Neural progenitor cell (in vitro differentiated cells): ENCODE data around the gene OLFML2A. TPM values are rescaled to one million over a fixed set of nuclear protein-coding genes. Genes with fewer than 3 reads are reported as not detected.

Source experiments
- DNase-seq: peaks from one replicate; pipeline ENCODE4 v3.0.0-alpha.2; 2016; ENCODE audit warnings: low spot score
- H2AFZ ChIP-seq: fragments of 200-600 bp; sonication (generic); replicated peaks from 2 replicates; pipeline ENCODE4 v1.6.1; 2016; ENCODE audit warnings: antibody characterized with exemption
- H3F3A ChIP-seq: fragments of 200-600 bp; sonication (generic); 2 replicates; pipeline ENCODE4 v1.6.1; 2016; ENCODE audit warnings: antibody characterized with exemption, low read depth
- H3K27ac ChIP-seq: fragments of 200-600 bp; sonication (generic); 2 replicates; pipeline ENCODE4 v1.5.1; 2016; ENCODE audit warnings: mild to moderate bottlenecking
- H3K27me3 ChIP-seq: fragments of 200-600 bp; sonication (generic); 2 replicates; pipeline ENCODE4 v1.6.1; 2016; ENCODE audit warnings: mild to moderate bottlenecking, moderate library complexity
- H3K36me3 ChIP-seq: fragments of 200-600 bp; sonication (generic); 2 replicates; pipeline ENCODE4 v1.5.1; 2016
- H3K4me1 ChIP-seq: fragments of 200-600 bp; sonication (generic); 2 replicates; pipeline ENCODE4 v1.6.1; 2016; ENCODE audit warnings: mixed run types
- H3K4me2 ChIP-seq: fragments of 200-600 bp; sonication (generic); 2 replicates; pipeline ENCODE4 v1.6.1; 2016
- H3K4me3 ChIP-seq: fragments of 200-600 bp; sonication (generic); 2 replicates; pipeline ENCODE4 v1.5.1; 2016
- H3K79me2 ChIP-seq: fragments of 200-600 bp; sonication (generic); 2 replicates; pipeline ENCODE4 v1.6.1; 2016; ENCODE audit warnings: low read depth
- H3K9ac ChIP-seq: fragments of 200-600 bp; sonication (generic); 2 replicates; pipeline ENCODE4 v1.6.1; 2016
- H3K9me3 ChIP-seq: fragments of 200-600 bp; sonication (generic); 2 replicates; pipeline ENCODE4 v1.5.1; 2016; ENCODE audit warnings: low read depth
- H4K20me1 ChIP-seq: fragments of 200-600 bp; sonication (generic); 2 replicates; pipeline ENCODE4 v1.6.1; 2016; ENCODE audit warnings: low read depth
- H3K27ac Mint-ChIP-seq: 3 replicates; pipeline ENCODE4 v1.8.0; 2021; ENCODE audit warnings: mixed read lengths
- H3K27me3 Mint-ChIP-seq: 2 replicates; pipeline ENCODE4 v1.8.0; 2022; ENCODE audit warnings: low read depth, mild to moderate bottlenecking, inconsistent platforms, moderate library complexity, mixed read lengths; ENCODE audit not compliant: insufficient read depth
- H3K36me3 Mint-ChIP-seq: 3 replicates; pipeline ENCODE4 v1.8.0; 2021; ENCODE audit warnings: mixed read lengths
- H3K4me1 Mint-ChIP-seq: 3 replicates; pipeline ENCODE4 v1.8.0; 2021; ENCODE audit warnings: mixed read lengths
- H3K4me3 Mint-ChIP-seq: 3 replicates; pipeline ENCODE4 v1.8.0; 2021; ENCODE audit warnings: mild to moderate bottlenecking, moderate library complexity, mixed read lengths
- H3K9me3 Mint-ChIP-seq: 3 replicates; pipeline ENCODE4 v1.8.0; 2020; ENCODE audit warnings: mixed read lengths
- CTCF ChIP-seq: fragments of 200-600 bp; sonication (generic); IDR thresholded peaks from 2 replicates; pipeline ENCODE4 v1.5.1; 2017; ENCODE audit warnings: antibody characterized with exemption, mild to moderate bottlenecking
- EZH2 ChIP-seq: fragments of 200-600 bp; sonication (generic); IDR thresholded peaks from 2 replicates; pipeline ENCODE4 v1.6.1; 2017; ENCODE audit warnings: antibody characterized with exemption, mild to moderate bottlenecking, moderate library complexity
- EZH2phosphoT487 ChIP-seq: fragments of 200-600 bp; sonication (generic); IDR thresholded peaks from 2 replicates; pipeline ENCODE4 v1.6.1; 2017; ENCODE audit warnings: antibody characterized with exemption
- total RNA-seq: library from RNA; depleted of rRNA; stranded (reverse); fragments of >200 nt; gene quantifications from 2 replicates; pipeline ENCODE4 v1.2.3, GENCODE V29; 2015; ENCODE audit warnings: low replicate concordance

The OLFML2A gene
- total RNA-seq, 1 donor from 2014 or later = 3.1 TPM

- no peak for DNase-seq
- Histone ChIP-seq H3K4me1 (peaks cover 64% of the 10 kb centered on the region), H3K4me2 (peak overlapping the region; percentile 95), H3K27me3 (no peaks in the 10 kb centered on the region), H3K9me3 (no peaks in the 10 kb centered on the region), H3F3A (peaks cover 74% of the 10 kb centered on the region), H3K9ac (no peak overlapping the region), H3K27ac (peak overlapping the region; percentile 91), H3K36me3 (no peaks in the 10 kb centered on the region), H3K4me3 (peak overlapping the region; percentile 94), H2AFZ (no peak overlapping the region), H4K20me1 (peaks cover 64% of the 10 kb centered on the region), H3K79me2 (peaks cover 91% of the 10 kb centered on the region)
- H3K4me1 Mint-ChIP-seq = peaks cover 67% of the 10 kb centered on the region
- no peaks in the 10 kb centered on the region for H3K9me3 Mint-ChIP-seq
- H3K4me3 Mint-ChIP-seq = peak overlapping the region; percentile 18
- H3K27me3 Mint-ChIP-seq = peaks cover 5% of the 10 kb centered on the region
- peak; percentile 40 for TF ChIP-seq CTCF
- TF ChIP-seq EZH2phosphoT487 = no peak
- no peaks in the 10 kb centered on the region for H3K36me3 Mint-ChIP-seq
- peak overlapping the region; percentile 9 for H3K27ac Mint-ChIP-seq
Measured at GRCh38 chr9:124766815-124767554, 9.9 kb upstream of the OLFML2A start.

GRCh38 chr9:124767821-124768220 lies 9.1 kb upstream of the OLFML2A start:
- no peak overlapping the region for H3K27ac Mint-ChIP-seq

GRCh38 chr9:124768334-124768733 lies 8.6 kb upstream of the OLFML2A start:
- H3K4me1 ChIP-seq = peaks cover 50% of the 10 kb centered on the region
- DNase-seq = no peak
- H2AFZ ChIP-seq = no peak overlapping the region
- peaks cover 59% of the 10 kb centered on the region for H3K4me1 Mint-ChIP-seq
- peak overlapping the region; percentile 95 for H3K4me2 ChIP-seq
- peaks cover 5% of the 10 kb centered on the region for H3K27me3 Mint-ChIP-seq
- H3K27ac ChIP-seq = peak overlapping the region; percentile 33
- H3K9ac ChIP-seq = peak overlapping the region; percentile 22
- H3K79me2 ChIP-seq = peaks cover 77% of the 10 kb centered on the region
- no peaks in the 10 kb centered on the region for H3K36me3 Mint-ChIP-seq
- no peak overlapping the region for H3K27ac Mint-ChIP-seq
- H3K36me3 ChIP-seq = no peaks in the 10 kb centered on the region
- no peaks in the 10 kb centered on the region for H3K9me3 Mint-ChIP-seq
- H3K4me3 ChIP-seq = peak overlapping the region; percentile 94
- peak overlapping the region; percentile 96 for H3K4me3 Mint-ChIP-seq
- no peak for TF ChIP-seq CTCF
- TF ChIP-seq EZH2phosphoT487 = no peak
- TF ChIP-seq EZH2 = no peak
- H3F3A ChIP-seq = peaks cover 66% of the 10 kb centered on the region
- peaks cover 52% of the 10 kb centered on the region for H4K20me1 ChIP-seq
- H3K9me3 ChIP-seq = no peaks in the 10 kb centered on the region
- H3K27me3 ChIP-seq = no peaks in the 10 kb centered on the region

More at GRCh38 chr9:124767821-124768220, 9.1 kb upstream of the OLFML2A start:
- Histone ChIP-seq H3K4me3 (peak overlapping the region; percentile 94), H2AFZ (no peak overlapping the region), H4K20me1 (peaks cover 57% of the 10 kb centered on the region), H3K27ac (peak overlapping the region; percentile 44), H3K36me3 (no peaks in the 10 kb centered on the region), H3K4me1 (peaks cover 55% of the 10 kb centered on the region), H3K9me3 (no peaks in the 10 kb centered on the region), H3K79me2 (peaks cover 82% of the 10 kb centered on the region), H3F3A (peaks cover 69% of the 10 kb centered on the region), H3K4me2 (peak overlapping the region; percentile 95), H3K9ac (peak overlapping the region; percentile 22), H3K27me3 (no peaks in the 10 kb centered on the region)
- Mint-ChIP-seq H3K36me3 (no peaks in the 10 kb centered on the region), H3K4me1 (peaks cover 64% of the 10 kb centered on the region), H3K4me3 (peak overlapping the region; percentile 96), H3K27me3 (peaks cover 5% of the 10 kb centered on the region), H3K9me3 (no peaks in the 10 kb centered on the region)
- TF ChIP-seq CTCF = no peak
- TF ChIP-seq EZH2phosphoT487 = no peak
- no peak for TF ChIP-seq EZH2
- DNase-seq = no peak
